Stimulated activated CD4-positive, alpha-beta T cell treated with anti-CD3 and anti-CD28 coated beads, TNF-alpha, amount 100 ng/mL, for 48 hours (primary cell): ENCODE data around the gene PIP4K2C.

Source experiments
- DNase-seq, 3 donors: peaks; one replicate each; pipeline ENCODE4 v3.0.0-alpha.2; 2020; ENCODE audit warnings: low read depth in 3 of 3

The PIP4K2C gene

DNA sequence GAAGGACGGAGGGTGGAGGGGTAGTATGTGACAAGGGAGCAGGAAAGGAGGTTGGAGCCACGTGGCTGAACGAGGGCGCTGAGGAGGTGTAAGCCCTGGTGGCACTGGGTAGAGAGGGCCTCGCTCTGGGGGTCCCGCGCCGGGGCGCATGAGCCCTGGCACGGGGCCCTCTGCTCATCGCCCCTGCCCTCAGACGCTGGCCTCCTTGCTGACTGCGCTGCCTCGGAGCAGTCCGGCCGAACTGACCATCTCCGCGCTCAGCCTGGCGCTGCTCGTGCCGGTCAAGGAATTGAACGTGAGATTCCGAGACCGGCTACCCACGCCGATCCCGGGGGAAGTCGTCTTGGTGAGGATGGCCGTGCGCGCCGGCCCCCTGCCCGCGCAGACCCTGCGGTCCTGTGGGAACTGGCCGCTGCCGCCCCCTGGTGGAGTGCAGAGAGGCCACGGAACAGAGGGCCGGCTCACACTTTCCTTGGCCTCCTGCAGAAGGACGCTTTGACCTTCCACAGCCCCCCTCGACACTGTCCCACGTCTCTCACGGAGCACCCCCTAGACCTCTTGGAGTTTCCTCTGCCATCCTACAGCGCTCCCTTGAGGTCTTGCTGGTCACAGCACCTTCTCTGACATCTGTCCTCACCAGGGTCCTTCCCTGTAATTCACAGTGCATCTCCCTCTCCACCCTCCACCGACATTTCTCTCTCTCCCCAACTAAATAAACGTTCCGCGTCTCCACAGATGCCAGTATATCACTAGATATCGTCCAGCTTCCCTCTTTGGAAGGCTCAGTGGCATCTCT is 30.7 kb downstream of the PIP4K2C start:
- no peak for DNase-seq

DNA sequence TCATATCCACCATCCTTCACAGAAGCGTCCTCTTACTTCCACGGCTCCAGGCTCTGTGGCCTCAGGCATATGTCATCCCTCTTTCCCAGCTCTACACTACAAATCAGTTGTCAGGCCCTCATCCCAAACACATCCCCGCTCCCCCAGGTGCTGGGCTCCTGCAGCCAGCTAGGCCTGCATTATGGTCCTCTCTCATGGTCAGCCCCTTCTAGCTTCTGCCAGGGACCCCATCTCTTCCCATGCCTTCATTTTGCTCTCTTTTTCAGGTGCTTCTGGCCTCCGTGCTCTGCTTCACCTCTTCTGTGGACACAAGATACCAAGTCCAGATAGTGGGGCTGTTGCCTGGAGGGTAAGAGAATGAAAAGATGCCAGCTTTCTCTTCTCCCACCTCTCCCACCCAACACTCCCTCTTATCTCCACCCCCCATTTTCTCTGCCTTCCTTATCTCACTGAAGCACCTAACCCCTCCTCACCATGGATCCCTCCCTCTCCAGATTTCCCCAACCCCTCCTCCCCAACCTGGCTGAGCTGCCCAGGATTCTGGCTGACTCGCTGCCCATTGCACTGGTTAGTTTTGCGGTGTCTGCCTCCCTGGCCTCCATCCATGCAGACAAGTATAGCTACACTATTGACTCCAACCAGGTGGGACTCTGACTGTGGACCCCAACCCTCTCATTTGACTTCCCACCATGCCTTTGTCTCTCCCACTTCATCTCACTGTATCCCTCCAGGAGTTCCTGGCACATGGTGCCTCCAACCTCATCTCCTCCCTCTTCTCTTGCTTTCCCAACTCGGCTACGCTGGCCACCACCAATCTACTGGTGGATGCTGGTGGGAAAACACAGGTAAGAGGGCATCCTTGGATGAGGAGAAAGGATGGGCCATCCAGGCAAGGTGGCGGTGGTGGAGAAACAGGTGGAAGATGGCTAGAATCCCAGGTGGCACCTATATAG is 31.6 kb downstream of the PIP4K2C start:
- DNase-seq: no peak

GRCh38 chr12:57623385-57623784 is 32.4 kb downstream of the PIP4K2C start:
- no peak for DNase-seq

GRCh38 chr12:57623811-57624390 is 32.9 kb downstream of the PIP4K2C start:
- DNase-seq: no peak

GRCh38 chr12:57624441-57625220 is 33.6 kb downstream of the PIP4K2C start:
- no peak for DNase-seq

- DNase-seq: no peak
Measured at GRCh38 chr12:57625261-57626032, 34.5 kb downstream of the PIP4K2C start.

DNA sequence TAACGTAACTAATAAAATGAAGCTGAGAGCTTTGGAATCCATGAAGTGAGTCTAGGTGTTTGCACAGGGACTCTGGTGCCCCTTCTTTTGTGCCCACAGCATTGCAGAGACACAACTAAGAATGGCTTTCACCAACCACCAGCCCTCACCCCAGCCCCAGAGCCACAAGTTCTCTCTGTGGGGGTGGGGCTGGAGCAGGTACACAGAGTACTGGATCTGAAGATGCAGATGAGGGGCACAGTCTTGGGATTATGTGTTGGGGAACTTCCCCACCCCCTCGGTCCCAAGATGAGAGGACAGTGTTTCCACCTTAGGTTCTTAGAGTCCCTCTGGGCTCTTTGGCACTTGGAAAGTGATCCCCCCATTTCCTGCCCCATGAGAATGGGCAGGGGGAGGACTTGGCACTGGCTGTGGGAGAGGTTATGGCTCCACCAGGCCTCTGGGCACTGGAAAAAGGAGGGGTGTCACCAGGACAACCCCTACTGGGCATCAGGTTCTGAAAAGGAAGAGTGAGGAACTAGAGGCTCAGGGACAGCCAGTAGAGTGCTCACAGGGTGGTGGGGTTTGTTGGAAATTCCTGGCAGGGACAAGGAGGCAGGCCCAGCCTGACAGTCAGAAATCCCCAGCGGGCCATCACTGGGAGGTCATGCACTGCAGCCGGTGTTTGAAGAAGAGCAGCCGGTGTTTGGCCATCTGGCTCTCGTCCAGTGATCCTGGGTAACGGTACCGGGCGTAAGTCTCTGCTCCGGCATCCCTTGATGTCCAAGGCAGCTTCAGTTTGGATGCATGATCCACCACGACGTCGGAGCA is 35.3 kb downstream of the PIP4K2C start:
- no peak for DNase-seq

DNA sequence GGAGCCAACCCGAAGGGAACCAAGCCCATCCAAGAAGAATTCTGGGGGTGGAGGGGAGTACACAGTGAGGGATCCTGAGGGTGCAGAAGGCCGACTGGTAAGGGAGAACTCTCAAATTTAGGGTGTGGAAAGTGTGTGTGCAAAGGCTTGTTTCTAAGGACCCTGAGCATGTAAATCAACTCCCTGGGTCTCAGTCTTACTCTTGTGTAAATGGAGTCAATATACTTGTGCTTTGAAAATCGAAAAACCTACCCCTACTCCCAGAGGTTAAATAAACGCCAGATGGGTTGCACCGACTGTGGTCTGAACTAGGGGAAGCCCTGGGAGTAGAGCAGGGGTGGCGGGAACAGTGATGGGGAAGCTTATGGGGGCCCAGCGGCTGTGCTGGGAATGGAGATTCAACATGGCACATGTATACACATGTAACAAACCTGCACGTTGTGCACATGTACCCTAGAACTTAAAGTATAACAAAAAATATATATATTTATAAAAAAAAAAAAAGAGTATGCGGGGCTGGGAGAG is 36.0 kb downstream of the PIP4K2C start:
- DNase-seq: no peak

GRCh38 chr12:57627501-57628279 is 36.7 kb downstream of the PIP4K2C start:
- DNase-seq: no peak

DNA sequence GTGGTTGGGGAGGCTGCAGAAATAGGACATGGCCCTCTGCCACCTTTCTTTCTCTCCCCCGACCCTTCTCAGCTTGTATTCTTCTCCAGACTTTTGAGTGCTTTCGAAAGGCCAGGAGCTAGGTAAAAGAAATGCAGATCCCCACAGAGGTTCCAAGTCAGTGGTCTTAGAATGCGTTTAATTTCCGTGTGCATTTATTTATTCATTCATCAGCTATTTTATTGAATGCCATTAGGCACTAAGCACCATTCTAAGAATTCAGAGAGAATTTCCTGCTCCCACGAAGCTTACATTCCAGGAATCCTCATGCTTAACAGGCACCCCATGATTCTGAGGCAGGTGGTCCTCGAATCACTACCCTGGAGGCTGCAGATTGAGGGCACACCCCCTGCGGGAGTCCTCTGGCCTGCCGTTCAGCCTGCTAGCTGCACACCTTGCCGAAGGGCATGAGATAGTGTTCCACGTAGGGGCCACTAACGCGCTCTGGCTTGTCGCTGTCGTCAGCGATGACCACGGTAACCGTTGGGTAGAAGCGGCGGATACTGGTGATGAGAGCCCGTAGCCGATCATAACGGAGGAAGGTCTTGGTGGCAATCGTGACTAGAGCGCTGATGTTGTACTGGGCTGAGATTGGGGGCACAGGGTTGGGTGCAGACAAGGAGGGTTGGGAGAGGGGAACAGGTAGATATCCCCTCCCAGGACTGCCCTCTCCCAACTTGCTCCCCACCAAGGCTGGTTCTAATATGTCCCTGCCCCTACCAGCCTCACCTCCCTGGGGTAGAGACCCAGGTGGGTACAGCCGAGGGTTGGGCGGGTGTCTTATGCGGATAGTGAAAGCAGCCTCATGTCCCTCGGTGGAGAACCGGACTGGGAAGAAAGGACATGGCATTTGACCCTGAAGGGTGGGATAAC is 37.5 kb downstream of the PIP4K2C start:
- no peak for DNase-seq

DNA sequence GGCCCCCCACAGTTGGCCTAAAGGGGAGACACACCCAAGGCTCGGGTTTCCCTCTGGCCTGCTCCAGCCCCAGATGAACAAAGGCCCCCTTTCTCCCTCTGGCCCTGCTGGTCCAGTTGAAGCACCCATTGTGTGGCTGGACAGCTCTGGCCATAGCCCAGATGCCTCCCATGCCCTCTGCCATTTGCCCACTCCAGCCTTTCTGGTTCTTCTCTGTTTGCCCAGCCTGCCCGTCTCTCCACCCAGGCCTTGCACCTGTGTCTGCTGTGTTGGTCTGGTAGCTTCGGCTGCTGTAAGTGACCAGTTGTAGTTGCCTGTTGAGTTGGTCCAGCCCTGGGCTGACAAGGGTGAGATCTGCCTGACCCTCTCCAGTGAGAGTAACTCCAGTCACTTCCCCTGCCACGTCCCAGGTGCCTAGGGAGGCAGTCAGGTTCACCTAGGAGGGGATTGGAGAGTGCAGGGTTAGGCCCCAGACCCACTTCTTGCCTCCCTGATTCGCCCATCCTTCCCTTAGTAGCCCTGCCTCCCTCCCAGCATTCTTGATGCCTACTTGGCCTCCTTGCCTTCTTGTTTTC is 39.0 kb downstream of the PIP4K2C start:
- DNase-seq: no peak

DNA sequence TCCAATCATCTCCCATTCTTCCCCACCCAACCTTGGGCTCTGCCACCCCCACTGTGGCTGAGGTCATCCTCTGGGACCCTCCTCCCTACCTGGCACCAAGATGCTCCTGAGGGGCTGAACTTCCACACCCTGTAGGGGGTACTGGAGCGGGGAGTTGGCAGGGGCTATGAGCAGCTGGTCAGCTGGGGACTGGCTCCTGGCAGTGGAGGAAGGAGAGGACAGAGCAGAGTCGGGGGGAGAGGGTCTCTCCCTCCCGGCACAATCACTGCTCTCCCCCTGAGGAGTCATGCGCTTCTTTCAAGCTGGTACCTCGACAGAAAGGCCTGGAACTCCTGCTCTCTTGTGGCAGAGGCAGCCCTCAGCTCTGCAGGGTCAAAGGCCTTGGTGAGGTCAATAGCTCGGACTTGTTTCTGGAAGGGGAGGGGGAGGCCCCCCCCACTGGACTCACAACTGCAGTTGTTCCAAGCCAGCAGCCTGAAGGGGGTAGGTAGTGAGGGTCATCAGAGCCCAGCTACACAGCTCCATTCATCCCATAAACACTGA is 40.0 kb downstream of the PIP4K2C start:
- DNase-seq: no peak

DNA sequence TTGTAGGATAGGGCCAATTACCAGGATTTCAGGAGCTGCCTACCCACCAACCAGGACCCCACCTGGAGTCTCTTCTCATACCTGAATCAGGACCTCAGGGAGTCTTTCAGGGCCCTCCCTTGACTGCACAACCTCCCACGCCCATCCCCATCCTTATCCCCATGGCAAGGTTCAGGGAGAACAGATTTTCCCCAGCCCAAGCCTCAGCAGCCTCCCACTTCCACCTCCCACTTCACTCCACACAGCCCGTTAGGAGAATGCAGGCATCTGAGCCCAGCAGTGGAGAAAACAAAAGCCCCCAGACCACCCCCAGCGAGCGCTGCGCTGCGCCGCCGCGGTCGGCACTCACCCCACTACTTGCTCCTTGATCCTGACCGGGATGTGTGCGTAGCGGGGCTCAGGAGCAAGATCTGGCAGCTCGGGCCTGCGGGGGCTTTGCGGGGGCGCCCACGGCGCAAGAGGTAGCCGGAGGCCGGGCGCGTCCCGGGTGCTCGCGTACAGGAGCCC is 40.6 kb downstream of the PIP4K2C start:
- no peak for DNase-seq

GRCh38 chr12:57632073-57632957 is 41.3 kb downstream of the PIP4K2C start:
- DNase-seq: no peak

GRCh38 chr12:57632958-57633840 is 42.2 kb downstream of the PIP4K2C start, which contains the start of gene B4GALNT1:
Gene B4GALNT1, minus strand, starts transcription at chr12:57633201. Its CDS starts 1,069 bp downstream, at chr12:57632132.
- no peak for DNase-seq
